GM19025 (cell line): Measurements from ENCODE around the gene CNST.

ENCODE experiments used
- ATAC-seq: cut with Tn5 transposase; IDR thresholded peaks from one replicate; pipeline ENCODE4 v1.9.1; 2021; ENCODE audit warnings: mild to moderate bottlenecking, low read depth, moderate library complexity; ENCODE audit not compliant: unreplicated experiment

The CNST gene, protein sequence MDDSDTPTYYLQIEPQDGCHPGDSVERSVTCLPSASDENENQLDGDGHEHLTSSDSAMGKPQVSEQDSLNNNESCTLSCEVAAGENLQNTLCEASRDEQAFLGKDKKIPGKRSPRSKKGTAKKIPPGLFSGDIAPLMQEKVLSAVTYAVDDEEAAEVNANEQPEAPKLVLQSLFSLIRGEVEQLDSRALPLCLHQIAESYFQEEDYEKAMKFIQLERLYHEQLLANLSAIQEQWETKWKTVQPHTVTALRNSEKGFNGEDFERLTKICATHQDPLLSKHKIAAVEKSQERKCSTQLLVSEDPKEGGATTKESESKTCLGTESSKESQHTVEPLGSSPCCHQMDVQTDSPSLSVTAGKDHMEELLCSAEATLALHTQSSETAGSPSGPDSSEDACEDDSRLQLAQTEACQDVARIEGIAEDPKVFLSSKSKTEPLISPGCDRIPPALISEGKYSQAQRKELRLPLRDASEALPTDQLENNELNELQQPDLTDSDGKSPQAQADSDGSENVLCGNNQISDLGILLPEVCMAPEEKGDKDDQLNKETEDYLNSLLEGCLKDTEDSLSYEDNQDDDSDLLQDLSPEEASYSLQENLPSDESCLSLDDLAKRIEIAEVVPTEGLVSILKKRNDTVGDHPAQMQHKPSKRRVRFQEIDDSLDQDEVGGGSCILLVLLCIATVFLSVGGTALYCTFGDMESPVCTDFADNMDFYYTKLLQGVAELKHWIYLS

DNA sequence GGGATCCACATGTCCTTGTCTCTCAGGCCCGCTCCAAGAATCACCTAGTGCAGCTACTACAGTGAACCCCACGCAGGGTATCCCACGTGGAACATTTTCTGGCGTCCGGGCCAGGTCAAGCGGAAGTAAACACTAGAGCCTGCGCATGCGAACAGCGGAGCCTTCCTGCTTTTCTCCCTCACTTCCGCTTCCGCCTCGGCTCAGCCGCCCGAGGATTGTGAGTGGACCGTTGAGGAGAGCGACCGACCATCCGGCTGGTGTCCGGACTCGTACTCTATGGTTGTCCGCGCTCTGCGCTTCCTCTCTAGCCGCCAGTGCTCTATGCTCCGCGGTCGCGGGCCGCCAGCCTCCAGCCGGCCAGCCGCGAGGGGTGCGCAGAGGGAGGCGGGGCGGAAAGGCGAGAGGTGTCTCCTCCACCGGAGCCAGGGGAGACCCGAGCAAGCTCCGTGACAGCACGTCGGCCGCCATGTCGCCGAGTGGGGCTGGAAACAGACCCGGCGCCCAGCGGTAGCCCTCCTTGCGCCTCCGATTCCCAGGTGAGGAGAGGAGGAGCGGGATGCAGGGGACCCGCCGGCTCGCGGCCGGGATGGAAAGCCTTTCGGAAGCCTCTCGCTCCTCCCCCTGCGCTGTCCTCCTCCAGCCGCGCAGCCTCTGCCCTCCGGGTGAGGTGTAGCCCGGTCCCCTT lies at the start of gene CNST, which contains the start of gene TFB2M:
Gene CNST (plus strand): TSS at position 329 of the 685 bp plus-strand sequence. CDS start 25,107 bp downstream, outside the sequence.
Gene TFB2M (minus strand): TSS at position 134 of the 685 bp plus-strand sequence. CDS start 123 bp downstream, at position 11.
- ATAC-seq: peak; percentile 95

DNA sequence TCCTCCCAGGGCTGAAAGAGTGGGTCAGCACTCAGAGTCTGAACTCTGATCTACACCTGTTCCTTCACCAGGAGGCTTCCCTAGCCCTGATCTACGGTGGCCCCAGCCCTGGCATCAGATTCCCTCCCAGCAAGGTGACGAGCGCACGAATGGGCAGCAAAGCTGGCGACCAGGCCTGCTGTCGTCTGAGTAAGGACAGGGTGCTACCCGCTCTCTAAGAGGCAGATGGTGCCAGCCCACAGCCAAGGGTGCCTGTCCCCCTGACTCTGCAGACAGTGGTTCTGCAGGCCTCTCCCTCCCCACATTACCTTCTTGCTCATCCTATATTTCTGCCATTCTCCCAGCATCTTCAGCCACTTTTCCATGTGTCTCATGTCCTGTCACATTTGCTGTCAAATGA lies 48.9 kb upstream of the CNST start:
- ATAC-seq: no peak

DNA sequence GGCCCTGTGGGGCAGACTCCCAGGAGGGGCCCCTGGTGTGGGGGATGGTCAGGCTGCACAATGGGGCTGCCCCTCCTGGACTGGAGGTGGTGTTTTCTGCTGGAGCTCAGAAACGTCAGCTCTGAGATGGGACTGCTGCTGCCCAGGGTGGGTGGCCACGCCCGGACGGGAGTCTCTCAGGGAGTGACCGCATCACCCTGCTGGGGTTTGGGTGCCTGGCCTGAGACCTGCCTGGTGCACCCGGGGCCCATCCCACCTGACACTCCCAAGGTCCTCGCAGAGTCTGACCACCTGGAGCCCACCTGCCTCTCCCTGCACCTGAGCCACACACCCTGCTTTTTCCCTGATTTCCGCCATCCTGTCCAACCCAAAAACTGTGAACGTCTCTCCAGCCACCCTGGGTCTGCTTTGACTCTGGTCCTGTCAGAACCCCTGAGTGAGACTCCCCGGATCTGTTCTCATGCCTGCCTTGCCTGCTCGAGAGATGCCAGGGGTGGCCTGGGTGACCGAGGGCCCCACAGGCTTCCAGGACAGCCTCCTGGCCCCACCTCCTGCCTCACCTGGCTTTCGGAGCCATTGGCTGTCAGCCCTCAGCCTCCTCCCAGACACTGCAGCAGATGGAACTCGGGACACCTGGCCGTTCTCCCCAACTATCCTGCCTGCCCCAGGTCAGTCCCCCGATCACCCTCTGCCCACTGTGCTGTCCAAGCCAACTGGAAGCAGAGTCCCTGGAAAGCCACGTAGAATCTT lies 47.6 kb upstream of the CNST start:
- no peak for ATAC-seq

DNA sequence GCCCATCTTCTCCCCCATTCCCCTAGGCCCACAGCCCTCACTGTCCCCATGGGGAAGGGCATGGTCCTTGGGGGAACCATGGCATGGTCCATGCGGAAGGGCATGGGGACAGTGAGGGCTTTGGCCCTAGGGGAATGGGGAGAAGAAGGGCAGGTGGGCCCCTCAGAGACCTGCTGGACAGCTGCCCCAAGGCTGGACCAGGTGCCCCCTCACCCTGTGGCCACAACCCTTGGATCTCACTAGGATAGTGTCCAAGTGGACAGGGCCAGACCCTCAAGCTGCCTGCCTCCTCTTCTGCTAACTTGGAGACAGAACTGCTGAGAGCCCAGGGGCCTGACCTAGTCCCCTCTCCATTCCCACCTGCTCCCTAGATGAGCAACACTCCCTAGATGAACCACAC lies 46.7 kb upstream of the CNST start:
- ATAC-seq: no peak

DNA sequence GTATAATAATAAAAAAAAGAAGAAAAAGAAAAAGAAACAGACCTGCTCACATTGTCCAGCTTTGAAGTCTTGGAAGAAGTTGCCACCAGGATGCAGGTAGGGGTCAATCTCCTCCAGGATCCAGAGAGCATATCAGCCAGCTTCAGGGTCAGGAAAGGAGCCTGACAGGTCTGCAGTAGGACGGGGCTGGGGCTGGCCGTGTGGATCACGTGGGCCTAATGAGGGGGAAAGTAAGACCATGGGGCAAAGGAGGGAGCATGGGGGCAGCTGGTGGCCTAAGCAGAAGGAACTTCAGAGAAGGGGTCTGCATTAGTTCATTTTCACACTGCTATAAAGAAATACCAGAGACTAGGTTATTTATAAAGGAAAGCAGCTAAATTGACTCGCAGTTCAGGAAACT lies 39.9 kb upstream of the CNST start:
- ATAC-seq: no peak

DNA sequence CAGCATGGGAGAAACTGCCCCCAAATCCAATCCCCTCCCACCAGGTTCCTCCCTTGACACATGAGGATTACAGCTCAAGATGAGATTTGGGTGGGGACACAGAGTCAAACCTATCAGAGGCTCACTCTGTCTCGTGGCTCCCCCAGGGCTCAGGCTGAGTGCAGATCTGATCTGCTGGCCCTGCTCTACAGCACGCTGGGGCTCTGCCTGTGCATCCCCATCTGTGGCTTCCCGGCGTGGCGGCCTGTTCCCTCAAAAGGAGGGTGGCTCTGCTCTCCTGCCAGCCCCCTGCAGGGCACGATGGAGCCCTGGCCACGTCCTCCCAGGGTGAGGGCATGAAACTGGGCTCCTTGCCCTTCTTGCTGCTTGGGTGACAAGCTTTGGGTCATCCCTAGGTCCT lies 39.3 kb upstream of the CNST start:
- no peak for ATAC-seq

DNA sequence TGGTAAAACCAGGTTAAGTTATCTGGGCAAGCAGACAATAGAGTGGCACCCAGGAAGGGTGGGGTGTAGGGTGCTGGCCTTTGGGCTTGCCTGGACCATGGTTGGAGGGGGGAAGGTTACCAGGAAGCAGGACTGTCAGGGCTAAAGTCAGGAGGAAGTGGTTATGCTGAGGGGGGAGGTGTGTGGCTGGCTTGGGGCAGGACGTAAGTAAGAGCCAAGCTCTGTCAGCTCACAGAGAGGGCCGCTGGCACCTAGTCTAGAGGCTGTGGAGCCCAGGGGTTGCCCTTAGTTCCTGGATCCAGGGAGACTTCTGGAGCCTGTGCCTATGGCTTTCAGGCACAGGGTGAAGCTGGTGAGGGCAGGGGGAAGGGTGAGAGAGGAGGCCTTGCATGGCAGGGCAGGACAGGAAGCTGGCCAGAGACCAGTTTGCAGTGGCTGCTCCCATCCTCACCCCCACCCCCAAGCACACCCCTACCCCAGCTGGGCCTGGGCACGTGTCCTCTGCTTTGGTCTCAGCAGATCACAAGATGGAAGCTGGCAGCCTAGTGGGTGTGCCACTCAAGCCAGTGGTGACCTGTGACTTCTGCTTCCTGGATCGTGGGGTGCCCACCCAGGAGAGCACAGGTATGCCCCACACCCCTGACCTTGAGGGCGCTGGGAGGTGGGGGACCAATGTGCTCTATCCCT lies 38.7 kb upstream of the CNST start:
- no peak for ATAC-seq

DNA sequence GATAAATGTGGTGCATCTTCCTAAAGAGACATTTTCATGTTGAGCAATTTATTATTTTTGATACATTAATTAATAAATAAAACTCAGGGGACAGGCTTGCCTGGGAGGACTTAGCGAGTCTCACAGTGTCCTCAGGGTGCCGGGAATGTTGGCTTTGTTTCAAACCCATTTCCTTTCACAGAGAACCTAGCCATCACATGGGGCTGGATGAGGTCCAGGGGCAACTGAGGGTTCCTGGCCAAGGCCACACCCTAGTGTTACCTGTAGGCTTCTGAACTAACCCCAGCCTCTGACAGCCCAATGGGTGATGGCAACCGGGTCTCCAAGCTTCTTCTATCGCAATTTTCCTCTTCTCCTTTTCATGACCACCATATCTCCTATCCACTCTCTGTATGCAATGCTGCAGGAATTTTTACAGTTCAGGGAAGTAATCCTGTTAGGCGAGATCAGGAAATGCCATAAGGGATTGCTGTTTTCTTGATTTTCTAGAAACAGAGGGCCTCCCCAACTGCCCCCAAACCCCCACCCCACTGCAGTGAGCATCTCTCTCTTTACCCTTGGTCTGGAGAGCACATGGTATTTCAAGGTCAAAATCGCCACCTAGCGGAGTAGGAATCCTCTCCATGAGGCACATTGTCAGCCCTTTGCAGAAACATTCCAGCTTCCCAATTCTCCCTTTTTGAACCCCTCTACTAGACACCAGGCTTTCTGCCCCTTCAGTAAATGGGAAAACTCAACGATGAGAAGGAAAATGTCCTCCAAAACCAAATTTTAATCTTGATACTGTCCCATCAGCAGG lies 37.1 kb upstream of the CNST start:
- no peak for ATAC-seq

DNA sequence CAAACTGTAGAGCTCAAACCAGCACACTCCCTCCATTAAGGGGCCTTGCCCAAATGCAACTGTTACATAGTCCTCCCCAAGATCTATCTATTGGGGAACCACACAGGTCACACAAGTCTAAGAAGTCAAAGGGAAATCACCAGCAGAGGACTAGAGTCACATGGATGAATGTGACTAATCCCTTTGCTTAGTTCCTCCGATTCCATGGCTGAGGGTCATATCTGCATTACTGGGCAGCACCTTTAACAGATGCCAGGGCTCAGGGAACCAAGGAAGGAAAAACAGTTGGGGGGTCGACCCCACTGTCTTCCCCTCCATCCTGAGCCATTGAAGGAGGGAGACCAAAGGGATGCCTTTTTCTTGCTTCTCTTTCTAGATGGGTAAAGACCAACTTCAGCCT lies 35.8 kb upstream of the CNST start:
- ATAC-seq: no peak

DNA sequence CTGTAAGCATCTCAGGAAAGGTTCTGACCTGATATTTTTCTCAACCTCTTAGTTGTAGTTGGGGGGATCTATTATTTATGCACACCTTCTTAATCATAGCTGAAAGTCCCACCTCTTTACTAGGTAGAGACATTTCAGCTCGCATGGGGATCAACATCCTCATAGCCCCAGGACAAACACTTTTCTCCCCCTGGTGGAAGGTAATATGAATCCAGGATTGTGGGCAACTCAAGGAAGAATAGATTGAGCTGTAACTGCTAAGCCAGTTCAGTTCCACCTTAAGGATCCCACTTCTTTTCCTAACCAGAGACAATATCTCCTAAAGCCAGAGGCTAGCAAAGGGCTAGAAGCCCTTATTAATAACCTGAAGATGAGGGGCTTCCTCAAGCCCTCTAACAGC lies 33.7 kb upstream of the CNST start:
- ATAC-seq: no peak

DNA sequence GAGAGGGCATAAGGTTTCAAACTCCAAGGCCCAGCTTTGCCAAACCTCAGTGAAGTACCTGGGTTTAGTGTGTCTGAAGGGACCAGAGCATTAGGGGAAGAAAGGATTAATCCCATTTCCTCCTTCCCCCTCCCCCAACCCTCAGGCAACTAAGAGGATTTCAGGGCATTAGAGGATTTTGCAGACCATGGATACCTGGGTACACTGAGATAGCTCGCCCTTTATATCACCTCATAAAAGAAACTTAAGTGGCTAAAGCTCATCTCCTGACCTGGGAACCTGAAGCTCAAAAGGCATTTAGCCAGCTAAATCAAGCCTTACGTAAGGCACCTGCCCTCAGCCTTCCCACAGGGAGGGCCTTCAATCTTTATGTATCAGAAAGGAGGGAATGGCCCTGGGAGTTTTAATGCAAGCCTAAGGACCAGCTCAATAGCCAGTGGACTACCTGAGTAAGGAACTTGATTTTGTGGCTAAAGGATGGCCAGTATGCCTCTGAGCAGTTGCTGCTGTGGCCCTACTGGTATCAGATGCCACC lies 32.8 kb upstream of the CNST start:
- ATAC-seq: no peak

DNA sequence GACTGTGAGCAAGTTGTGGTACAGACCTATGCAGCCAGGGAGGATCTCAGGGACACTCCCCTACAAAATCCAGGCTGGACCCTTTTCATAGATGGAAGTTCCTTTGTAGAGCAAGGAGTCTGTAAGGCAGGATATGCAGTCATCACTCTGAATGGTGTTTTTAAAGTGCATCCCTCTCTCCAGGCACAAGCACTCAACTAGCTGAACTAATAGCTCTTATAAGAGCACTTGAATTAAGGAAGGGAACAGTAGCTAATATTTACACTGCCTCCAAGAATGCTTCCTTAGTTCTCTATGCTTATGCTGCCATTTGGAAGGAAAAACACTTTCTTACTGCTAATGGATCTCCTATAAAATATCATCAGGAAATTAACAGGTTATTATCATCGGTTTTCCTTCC lies 32.1 kb upstream of the CNST start:
- no peak for ATAC-seq

DNA sequence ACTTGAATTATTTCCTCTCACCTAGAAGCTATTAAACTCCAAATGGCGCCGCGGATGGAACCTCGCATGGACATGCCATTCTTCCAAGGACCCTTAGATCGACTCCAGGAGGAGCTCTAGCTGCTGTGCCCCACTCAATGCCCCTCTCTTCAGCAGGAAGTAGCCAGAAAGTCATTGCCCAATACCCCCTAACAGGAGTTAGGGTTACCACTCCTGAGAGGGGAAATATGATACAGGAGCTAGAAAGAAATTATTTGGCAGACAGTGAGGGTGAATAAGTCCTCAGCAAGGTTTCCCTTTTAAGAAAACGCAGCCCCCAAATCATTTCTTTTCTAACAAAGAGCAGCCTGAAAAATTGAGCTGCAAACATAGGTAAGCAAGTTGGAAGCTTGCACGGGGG lies 28.8 kb upstream of the CNST start:
- no peak for ATAC-seq

DNA sequence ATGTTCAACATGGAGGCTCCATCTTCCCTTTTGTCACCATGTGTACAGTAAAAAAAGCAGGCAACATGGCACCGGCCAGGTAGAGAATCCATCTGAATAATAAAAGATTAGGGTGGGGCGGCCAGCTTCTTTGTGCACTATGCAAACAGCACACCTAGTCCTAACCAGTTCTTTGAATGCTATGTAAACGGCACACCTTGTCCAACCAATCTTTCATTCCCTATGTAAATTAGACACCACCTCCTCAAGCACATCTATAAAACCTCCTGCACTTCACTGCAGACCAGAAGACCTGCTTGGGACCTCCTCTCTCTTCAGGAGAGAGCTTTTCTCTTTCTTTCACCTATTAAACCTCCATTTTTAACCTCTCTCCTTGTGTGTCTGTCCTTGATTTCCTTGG lies 28.4 kb upstream of the CNST start:
- no peak for ATAC-seq

DNA sequence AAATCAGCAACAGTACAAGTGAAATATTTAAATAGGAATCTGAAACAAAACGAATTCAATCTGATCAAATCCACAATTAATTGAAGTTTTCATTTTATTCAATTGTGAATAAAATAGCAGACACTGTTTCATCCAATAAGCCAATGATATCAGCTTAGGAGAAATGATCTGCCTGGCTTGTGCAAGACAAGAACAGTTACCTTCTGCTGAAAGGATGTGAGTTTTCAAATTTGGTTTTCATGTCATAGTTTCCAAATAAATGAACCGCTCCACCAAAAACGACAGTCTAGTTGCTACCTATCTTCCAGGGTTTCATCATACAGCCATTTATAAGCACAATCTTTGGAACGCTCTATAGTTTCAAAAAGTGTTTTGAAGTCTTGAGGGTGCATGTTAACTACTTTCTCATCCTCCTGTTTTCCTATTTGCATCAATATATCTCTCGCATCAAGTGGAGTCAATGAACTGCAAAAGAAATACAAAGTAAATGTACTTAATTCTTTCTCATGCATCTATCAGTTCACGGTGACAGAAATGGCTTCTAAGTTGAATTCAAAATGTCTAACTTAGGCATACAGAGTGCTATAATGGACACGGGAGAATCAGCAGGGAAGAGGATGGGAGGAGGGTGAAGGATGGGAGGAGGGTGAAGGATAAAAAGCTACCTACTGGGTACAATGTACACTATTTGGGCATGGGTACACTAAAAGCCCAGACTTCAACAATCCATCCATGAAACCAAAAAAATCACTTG lies 25.3 kb upstream of the CNST start:
- no peak for ATAC-seq

DNA sequence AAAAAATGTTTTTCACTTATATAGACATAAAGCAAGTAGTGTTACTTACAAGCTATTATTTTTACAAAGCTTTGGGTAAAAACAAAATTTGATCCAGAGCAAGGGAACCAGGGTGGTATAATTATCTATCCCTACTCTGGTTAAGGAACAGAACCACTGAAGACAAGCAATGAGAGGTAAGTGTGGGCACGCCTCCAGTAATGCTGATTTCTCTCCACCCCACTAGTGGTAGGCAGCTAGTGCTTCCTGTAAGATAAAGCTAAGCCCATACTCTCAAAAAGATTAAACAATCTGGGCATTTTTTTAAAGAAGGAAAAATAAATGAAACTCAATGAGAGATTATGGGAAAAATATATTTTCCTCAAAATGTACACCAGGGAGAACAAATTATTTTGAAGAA lies 22.3 kb upstream of the CNST start:
- ATAC-seq: no peak

DNA sequence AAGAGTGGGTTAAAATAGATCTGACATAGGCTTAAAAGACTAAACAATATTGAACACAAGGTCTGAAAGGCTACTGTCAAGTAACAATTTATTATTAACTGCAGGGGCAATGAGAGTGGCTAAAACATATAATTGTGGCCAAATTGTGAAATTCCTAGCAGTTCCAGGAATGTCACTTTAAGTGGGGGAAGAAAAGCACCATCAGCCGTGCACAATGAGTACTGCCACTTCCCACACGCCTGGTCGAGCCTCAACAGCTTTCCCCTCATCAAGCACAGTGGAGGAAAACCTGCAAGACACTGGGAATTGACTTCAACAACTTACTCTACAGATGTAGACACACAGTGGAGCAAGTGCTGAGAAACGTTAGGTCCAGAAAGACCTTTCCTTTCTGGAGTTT lies 16.6 kb upstream of the CNST start:
- no peak for ATAC-seq

DNA sequence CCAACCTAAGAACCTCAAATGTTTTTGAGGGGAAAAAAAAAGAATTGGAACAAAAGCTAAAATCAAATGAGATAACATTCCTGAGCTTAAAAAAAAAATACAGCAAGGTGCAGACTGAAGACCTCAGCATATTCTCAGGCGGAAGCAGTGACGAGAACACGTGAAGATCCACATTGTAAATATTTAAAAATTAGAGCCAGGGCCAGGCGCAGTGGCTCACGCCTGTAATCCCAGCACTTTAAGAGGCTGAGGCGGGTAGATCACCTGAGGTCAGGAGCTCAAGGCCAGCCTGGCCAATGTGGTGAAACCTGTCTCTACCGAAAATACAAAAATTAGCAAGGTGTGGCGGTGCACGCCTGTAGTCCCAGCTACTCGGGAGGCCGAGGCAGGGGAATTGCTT lies 15.9 kb upstream of the CNST start:
- ATAC-seq: no peak
